HEK293 (cell line): Measurements from ENCODE around the gene IWS1.

Experiments used
- CTCF ChIA-PET: fragments of 350-600 bp; formaldehyde crosslinking; extraction: SDS; loops from one replicate; lab custom pipeline; 2021; ENCODE audit warnings: antibody characterized with exemption; lab: Yijun Ruan, JAX
- POLR2A ChIA-PET: fragments of 300-600 bp; formaldehyde crosslinking; extraction: SDS; loops from one replicate; lab custom pipeline; 2020; ENCODE audit warnings: antibody characterized with exemption, inconsistent platforms; lab: Yijun Ruan, JAX
- H3K27ac ChIP-seq: fragments of 200-500 bp; sonication (Bioruptor generic); 2 replicates; pipeline ENCODE4 v1.5.1; 2014; ENCODE audit warnings: low read depth, low read length, control low read depth, inconsistent platforms; ENCODE audit errors: extremely low read depth
- H3K36me3 ChIP-seq, 2 experiments: fragments of 200-500 bp in 1 of 2; sonication (Bioruptor generic) in 1 of 2; 1 replicate in 1 of 2; 2 replicates in 1 of 2; pipeline ENCODE4 v1.5.1; 2014 to 2017; ENCODE audit warnings: inconsistent platforms in 2 of 2, low read length in 2 of 2; ENCODE audit not compliant: control insufficient read depth in 2 of 2, insufficient read depth in 1 of 2
- H3K4me1 ChIP-seq: fragments of 200-500 bp; sonication (Bioruptor generic); 2 replicates; pipeline ENCODE4 v1.5.1; 2014; ENCODE audit warnings: mild to moderate bottlenecking, low read length, inconsistent platforms; ENCODE audit not compliant: control insufficient read depth, insufficient read depth
- H3K4me3 ChIP-seq: 2 replicates; pipeline ENCODE4 v1.5.1; 2011; ENCODE audit warnings: low read depth, mild to moderate bottlenecking, control low read depth, low read length, moderate library complexity
- H3K9me3 ChIP-seq: fragments of 200-500 bp; sonication (Bioruptor generic); 2 replicates; pipeline ENCODE4 v1.5.1; 2014; ENCODE audit warnings: low read depth, low read length, inconsistent platforms; ENCODE audit not compliant: control insufficient read depth, insufficient read depth
- BCL11B ChIP-seq: fragments of 450-650 bp; formaldehyde crosslinking; IDR thresholded peaks from 2 replicates; pipeline ENCODE4 v1.5.1; 2016; ENCODE audit warnings: low read depth, missing biosample characterization, missing genetic modification characterization
- KLF16 ChIP-seq: fragments of 450-650 bp; formaldehyde crosslinking; IDR thresholded peaks from 2 replicates; pipeline ENCODE4 v1.5.1; 2017; ENCODE audit warnings: missing biosample characterization, missing genetic modification characterization
- MZF1 ChIP-seq: fragments of 450-650 bp; formaldehyde crosslinking; IDR thresholded peaks from 2 replicates; pipeline ENCODE4 v1.5.1; 2017; ENCODE audit warnings: missing biosample characterization, missing genetic modification characterization, borderline replicate concordance
- OVOL3 ChIP-seq: fragments of 450-650 bp; formaldehyde crosslinking; IDR thresholded peaks from 2 replicates; pipeline ENCODE4 v1.5.1; 2016; ENCODE audit warnings: missing biosample characterization, missing genetic modification characterization
- PRDM10 ChIP-seq: fragments of 450-650 bp; formaldehyde crosslinking; IDR thresholded peaks from 2 replicates; pipeline ENCODE4 v1.5.1; 2016; ENCODE audit warnings: missing biosample characterization, missing genetic modification characterization
- PRDM2 ChIP-seq: fragments of 450-650 bp; formaldehyde crosslinking; IDR thresholded peaks from 2 replicates; pipeline ENCODE4 v1.5.1; 2016; ENCODE audit warnings: missing biosample characterization, missing genetic modification characterization, borderline replicate concordance
- SETDB1 ChIP-seq: IDR thresholded peaks from one replicate; pipeline ENCODE4 v1.6.1; 2017; ENCODE audit warnings: mild to moderate bottlenecking, low read length, moderate library complexity, mixed read lengths; ENCODE audit not compliant: insufficient read length
- ZEB2 ChIP-seq: fragments of 450-650 bp; formaldehyde crosslinking; IDR thresholded peaks from 2 replicates; pipeline ENCODE4 v1.5.1; 2016; ENCODE audit warnings: missing biosample characterization, missing genetic modification characterization
- ZNF112 ChIP-seq: fragments of 450-650 bp; formaldehyde crosslinking; IDR thresholded peaks from 2 replicates; pipeline ENCODE4 v1.5.0; 2017; ENCODE audit warnings: missing biosample characterization, missing genetic modification characterization
- ZNF133 ChIP-seq: fragments of 450-650 bp; formaldehyde crosslinking; IDR thresholded peaks from 2 replicates; pipeline ENCODE4 v1.5.1; 2016; ENCODE audit warnings: missing biosample characterization, missing genetic modification characterization
- ZNF202 ChIP-seq: fragments of 450-650 bp; formaldehyde crosslinking; IDR thresholded peaks from 2 replicates; pipeline ENCODE4 v1.5.1; 2016; ENCODE audit warnings: missing biosample characterization, missing genetic modification characterization, borderline replicate concordance
- ZNF223 ChIP-seq: fragments of 450-650 bp; formaldehyde crosslinking; IDR thresholded peaks from 2 replicates; pipeline ENCODE4 v1.5.1; 2016; ENCODE audit warnings: missing biosample characterization, missing genetic modification characterization
- ZNF26 ChIP-seq: fragments of 450-650 bp; formaldehyde crosslinking; IDR thresholded peaks from 2 replicates; pipeline ENCODE4 v1.5.1; 2016; ENCODE audit warnings: missing biosample characterization, missing genetic modification characterization
- ZNF266 ChIP-seq: fragments of 450-650 bp; formaldehyde crosslinking; IDR thresholded peaks from 2 replicates; pipeline ENCODE4 v1.5.1; 2016; ENCODE audit warnings: missing biosample characterization, missing genetic modification characterization, low read depth
- ZNF280C ChIP-seq: fragments of 450-650 bp; formaldehyde crosslinking; IDR thresholded peaks from 2 replicates; pipeline ENCODE4 v1.5.1; 2016; ENCODE audit warnings: missing biosample characterization, missing genetic modification characterization
- ZNF626 ChIP-seq: fragments of 450-650 bp; sonication (Bioruptor Pico); formaldehyde crosslinking; IDR thresholded peaks from 2 replicates; pipeline ENCODE4 v1.5.1; 2018; ENCODE audit warnings: missing biosample characterization, missing genetic modification characterization, inconsistent platforms

IWS1 gene

GRCh38 chr2:127523269-127523939 is 2.9 kb downstream of the IWS1 start (continued):
- TF ChIP-seq ZNF223 (tag by site-specific recombination) (no peak), ZNF26 (no peak), PRDM10 (no peak), SETDB1 (no peak), ZNF266 (no peak), ZNF626 (no peak), OVOL3 (tag by site-specific recombination) (no peak)

- H3K27ac ChIP-seq, result no peak overlapping the region
- H3K4me1 ChIP-seq, result no peaks in the 10 kb centered on the region
- H3K4me3 ChIP-seq, result no peak overlapping the region
- H3K36me3 ChIP-seq, result peaks cover 44 to 86% of the 10 kb centered on the region in 2 experiments
- ChIA-PET POLR2A (no interaction called here), CTCF (no interaction called here)
- peak; percentile 63 for TF ChIP-seq ZNF133 (tag by site-specific recombination)
- TF ChIP-seq MZF1, result no peak
- no peaks in the 10 kb centered on the region for H3K9me3 ChIP-seq
These were observed 5.9 kb downstream of the IWS1 start for GRCh38 chr2:127520424-127520823.

GRCh38 chr2:127517465-127517864 is 8.8 kb downstream of the IWS1 start:
- H3K36me3 ChIP-seq, result peaks cover 33 to 85% of the 10 kb centered on the region in 2 experiments
- TF ChIP-seq ZNF112 (tag by site-specific recombination) (no peak), PRDM2 (tag by site-specific recombination) (no peak), BCL11B (tag by site-specific recombination) (no peak), ZNF280C (tag by site-specific recombination) (no peak), ZEB2 (no peak), KLF16 (no peak), ZNF202 (no peak)

More at GRCh38 chr2:127517465-127517864, 8.8 kb downstream of the IWS1 start:
- Histone ChIP-seq H3K4me3 (no peak overlapping the region), H3K9me3 (no peaks in the 10 kb centered on the region), H3K4me1 (0 out of 2 replicates have a peak, but pooled peaks cover 4% of the 10 kb centered on the region), H3K27ac (no peak overlapping the region)
- ChIA-PET POLR2A (interaction anchor here (0.5 to 1.6 kb wide), 2 partner anchors 9 to 160 kb away, joined by 4 to 5 read pairs; partner anchors contain the start of gene IWS1), CTCF (interaction anchor here (0.7 kb wide), 1 partner anchor 367 kb away, joined by 3 read pairs; no protein-coding TSS in a partner anchor)
